ENCODE measurements around the gene ILRUN. TPM values are rescaled to one million over a fixed set of nuclear protein-coding genes. Genes with fewer than 3 reads are reported as not detected.
A peak's percentile ranks its signal among the peaks of the same experiment; 100 is the strongest.
"Not testable (repeated sequence)": the region's sequence is repeated elsewhere in the genome, so short reads cannot be mapped to it uniquely, and the experiment has no call there.

The ILRUN gene
- total RNA-seq, 2 experiments from 2014 or later = 45.3 to 51.8 TPM

DNA sequence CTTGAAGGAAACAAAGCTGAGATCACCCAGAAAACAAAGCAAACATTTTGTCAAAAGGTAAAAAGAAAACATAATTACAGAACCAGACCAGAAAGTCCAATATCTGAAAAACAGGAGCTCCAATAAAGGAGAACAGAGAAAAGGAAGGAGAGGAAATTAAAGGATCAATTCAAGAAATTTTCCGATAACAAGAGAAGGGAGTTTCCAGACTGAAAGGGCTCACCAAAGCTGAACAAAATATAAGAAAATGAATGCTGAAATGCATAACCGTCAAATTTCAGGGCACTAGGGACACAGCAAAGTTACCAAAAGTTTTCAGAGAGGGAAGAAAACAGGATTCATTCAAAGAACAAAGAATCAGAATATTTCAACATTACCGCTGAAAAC lies 23.9 kb downstream of the ILRUN start:
- peaks cover 58% of the 10 kb centered on the region for H3K4me1 Mint-ChIP-seq (ENCODE audit: low read depth)
- CTCF ChIA-PET = interaction anchor here (0.7 to 4.0 kb wide), 7 partner anchors 10 to 213 kb away, joined by 3 to 17 read pairs (median 4); partner anchors contain the start of gene ILRUN
- H3K27ac Mint-ChIP-seq = peak overlapping the region; percentile 94

DNA sequence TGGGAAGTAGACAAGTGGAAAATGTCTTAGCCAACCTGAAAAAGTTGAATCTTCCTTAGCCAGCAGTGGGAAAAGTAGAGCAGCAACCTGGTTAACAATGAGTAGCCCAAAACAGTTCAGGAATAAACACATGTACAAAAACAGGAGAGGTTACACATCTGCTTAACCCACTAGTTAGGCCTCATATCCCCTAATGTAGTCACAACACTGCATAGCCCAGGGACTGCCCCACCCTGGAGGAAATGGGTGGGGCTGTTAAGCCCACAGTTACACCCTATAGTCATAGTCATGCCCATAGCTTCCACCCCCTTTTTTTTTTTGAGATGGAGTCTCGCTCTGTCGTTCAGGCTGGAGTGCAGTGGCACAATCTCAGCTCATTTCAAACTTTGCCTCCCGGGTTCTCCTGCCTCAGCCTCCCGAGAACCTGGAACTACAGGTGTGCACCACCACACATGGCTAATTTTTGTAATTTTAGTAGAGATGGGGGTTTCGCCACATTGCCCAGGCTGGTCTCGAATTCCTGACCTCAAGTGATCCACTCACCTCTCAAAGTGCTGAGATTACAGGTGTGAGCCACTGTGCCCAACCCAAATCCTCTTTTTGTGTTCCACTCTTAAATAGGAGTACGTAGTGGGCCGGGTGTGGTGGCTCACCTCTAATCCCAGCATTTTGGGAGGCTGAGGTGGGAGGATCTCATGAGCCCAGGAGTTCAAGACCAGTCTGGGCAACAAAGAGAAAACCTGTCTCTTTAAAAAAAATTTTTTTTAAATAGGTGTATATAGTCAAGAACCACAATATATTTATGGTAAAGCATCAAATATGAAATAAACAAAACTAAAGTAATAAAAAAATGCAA lies 24.5 kb downstream of the ILRUN start:
- intact Hi-C loops (cut with micrococcal nuclease) = no loop called here
- DNase-seq = peak; percentile 87
- H3K36me3 Mint-ChIP-seq (ENCODE audit: low read depth) = peaks cover 11% of the 10 kb centered on the region
- TF ChIP-seq, protein P1, sequence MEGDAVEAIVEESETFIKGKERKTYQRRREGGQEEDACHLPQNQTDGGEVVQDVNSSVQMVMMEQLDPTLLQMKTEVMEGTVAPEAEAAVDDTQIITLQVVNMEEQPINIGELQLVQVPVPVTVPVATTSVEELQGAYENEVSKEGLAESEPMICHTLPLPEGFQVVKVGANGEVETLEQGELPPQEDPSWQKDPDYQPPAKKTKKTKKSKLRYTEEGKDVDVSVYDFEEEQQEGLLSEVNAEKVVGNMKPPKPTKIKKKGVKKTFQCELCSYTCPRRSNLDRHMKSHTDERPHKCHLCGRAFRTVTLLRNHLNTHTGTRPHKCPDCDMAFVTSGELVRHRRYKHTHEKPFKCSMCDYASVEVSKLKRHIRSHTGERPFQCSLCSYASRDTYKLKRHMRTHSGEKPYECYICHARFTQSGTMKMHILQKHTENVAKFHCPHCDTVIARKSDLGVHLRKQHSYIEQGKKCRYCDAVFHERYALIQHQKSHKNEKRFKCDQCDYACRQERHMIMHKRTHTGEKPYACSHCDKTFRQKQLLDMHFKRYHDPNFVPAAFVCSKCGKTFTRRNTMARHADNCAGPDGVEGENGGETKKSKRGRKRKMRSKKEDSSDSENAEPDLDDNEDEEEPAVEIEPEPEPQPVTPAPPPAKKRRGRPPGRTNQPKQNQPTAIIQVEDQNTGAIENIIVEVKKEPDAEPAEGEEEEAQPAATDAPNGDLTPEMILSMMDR (IDR thresholded peaks at IDR 0.05) = no peak
- peak overlapping the region; percentile 55 for H3K4me3 Mint-ChIP-seq
- peak; percentile 99 for ATAC-seq
- no peaks in the 10 kb centered on the region for H3K9me3 Mint-ChIP-seq
- ChIA-PET POLR2A (interaction anchor here (0.8 to 3.3 kb wide), 4 partner anchors 14 to 120 kb away, joined by 3 to 17 read pairs (median 8); partner anchors contain the start of genes BLTP3A and ILRUN), CTCF (interaction anchor here (0.7 to 4.0 kb wide), 7 partner anchors 11 to 213 kb away, joined by 3 to 17 read pairs (median 4); partner anchors contain the start of gene ILRUN)
- H3K27me3 Mint-ChIP-seq = no peaks in the 10 kb centered on the region
- H3K27ac Mint-ChIP-seq = peak overlapping the region; percentile 94
- H3K4me1 Mint-ChIP-seq (ENCODE audit: low read depth) = peaks cover 60% of the 10 kb centered on the region

More for the DNA sequence above, 23.9 kb downstream of the ILRUN start:
- ATAC-seq = no peak
- TF ChIP-seq, protein P1 (IDR thresholded peaks at IDR 0.05) = no peak
- H3K4me3 Mint-ChIP-seq = peak overlapping the region; percentile 55
- no peak for DNase-seq
- POLR2A ChIA-PET = interaction anchor here (0.8 to 3.3 kb wide), 4 partner anchors 13 to 120 kb away, joined by 3 to 17 read pairs (median 8); partner anchors contain the start of genes BLTP3A and ILRUN
- H3K27me3 Mint-ChIP-seq = no peaks in the 10 kb centered on the region
- no peaks in the 10 kb centered on the region for H3K9me3 Mint-ChIP-seq
- intact Hi-C loops (cut with micrococcal nuclease) = no loop called here
- peaks cover 11% of the 10 kb centered on the region for H3K36me3 Mint-ChIP-seq (ENCODE audit: low read depth)

DNA sequence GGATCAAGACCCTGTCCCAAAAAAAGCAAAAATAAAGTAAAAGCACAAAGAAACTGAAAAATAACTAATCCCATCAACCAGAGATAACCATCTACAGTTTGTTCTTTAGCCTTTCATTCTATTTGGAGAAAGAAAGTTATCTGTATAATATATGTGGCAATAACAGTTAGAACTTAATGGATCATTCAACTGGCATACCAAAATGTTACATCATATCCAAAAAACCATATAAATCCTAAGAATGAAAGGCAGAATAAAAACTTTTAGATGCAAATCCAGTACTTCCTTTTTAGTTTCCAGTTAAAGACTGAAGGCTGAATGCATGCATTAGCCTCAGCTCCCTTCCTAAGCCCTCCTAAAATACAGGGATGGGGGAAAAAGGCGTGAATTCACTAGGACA lies 25.2 kb downstream of the ILRUN start:
- Mint-ChIP-seq H3K27ac (peak overlapping the region; percentile 94), H3K27me3 (no peaks in the 10 kb centered on the region), H3K4me3 (peak overlapping the region; percentile 52), H3K9me3 (no peaks in the 10 kb centered on the region), H3K4me1 (ENCODE audit: low read depth) (peaks cover 64% of the 10 kb centered on the region), H3K36me3 (ENCODE audit: low read depth) (peaks cover 11% of the 10 kb centered on the region)
- ATAC-seq (no peak), DNase-seq (no peak)
- CTCF ChIA-PET = interaction anchor here (1.5 to 4.0 kb wide), 2 partner anchors 12 to 13 kb away, joined by 4 to 17 read pairs; no protein-coding TSS in a partner anchor
- intact Hi-C loops (cut with micrococcal nuclease) = no loop called here
- TF ChIP-seq, protein P1 (IDR thresholded peaks at IDR 0.05) = no peak
- POLR2A ChIA-PET = interaction anchor here (0.6 to 2.6 kb wide), 2 partner anchors 14 to 73 kb away, joined by 3 to 17 read pairs; no protein-coding TSS in a partner anchor

DNA sequence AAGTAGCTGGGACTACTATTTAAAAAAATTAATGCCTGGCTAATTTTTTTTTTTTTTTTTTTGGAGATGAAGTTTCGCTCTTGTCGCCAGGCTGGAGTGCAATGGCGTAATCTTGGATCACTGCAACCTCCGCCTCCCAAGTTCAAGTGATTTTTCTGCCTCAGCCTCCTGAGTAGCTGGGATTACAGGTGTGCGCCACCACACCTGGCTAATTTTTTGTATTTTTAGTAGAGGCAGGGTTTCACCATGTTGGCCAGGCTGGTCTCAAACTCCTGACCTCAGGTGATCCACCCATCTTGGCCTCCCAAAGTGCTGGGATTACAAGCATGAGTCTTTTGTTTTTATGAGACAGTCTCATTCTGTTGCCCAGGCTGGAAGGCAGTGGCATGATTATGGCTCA lies 27.8 kb downstream of the ILRUN start:
- Mint-ChIP-seq H3K4me1 (ENCODE audit: low read depth) (peaks cover 63% of the 10 kb centered on the region), H3K36me3 (ENCODE audit: low read depth) (peaks cover 17% of the 10 kb centered on the region)
- H3K9me3 Mint-ChIP-seq; intact Hi-C loops (cut with micrococcal nuclease); DNase-seq; CTCF ChIA-PET; ATAC-seq; H3K4me3 Mint-ChIP-seq; H3K27me3 Mint-ChIP-seq; H3K27ac Mint-ChIP-seq; POLR2A ChIA-PET: not testable (repeated sequence)

DNA sequence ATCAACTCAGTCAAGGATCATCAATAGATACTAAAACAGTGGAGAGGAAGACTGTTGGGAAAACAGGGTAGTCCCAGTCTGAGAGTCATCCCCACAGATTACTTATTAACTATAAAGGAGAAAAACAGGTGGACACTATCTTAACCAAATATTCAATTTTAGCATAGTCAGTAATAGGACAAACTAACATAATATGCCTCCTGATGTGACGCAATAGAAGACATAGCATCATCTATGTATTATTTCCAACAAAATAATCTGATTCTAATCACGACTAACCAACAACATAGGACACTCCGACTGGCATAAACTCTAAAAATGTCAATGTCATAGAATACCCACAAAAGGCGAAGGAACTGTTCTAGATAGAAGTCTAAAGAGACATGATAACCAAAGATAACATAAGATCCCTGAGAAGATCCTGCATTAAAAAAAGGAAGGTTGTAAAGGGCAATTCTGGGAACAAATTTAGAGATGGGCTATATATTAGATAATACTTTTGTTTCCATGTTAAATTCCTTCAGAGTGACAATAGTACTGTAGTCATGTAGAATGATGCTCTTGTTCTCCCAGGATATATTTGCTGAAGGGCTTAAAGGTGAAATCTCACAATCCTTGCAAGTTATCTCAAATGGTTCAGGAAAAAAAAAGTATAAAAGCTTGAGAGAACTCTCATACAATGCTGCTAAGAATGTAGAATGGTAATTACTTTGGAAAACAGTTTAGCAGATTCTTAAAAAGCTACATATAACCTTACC lies 28.9 kb downstream of the ILRUN start:
- peaks cover 57% of the 10 kb centered on the region for H3K4me1 Mint-ChIP-seq (ENCODE audit: low read depth)
- H3K27me3 Mint-ChIP-seq = no peaks in the 10 kb centered on the region
- no peak overlapping the region for H3K27ac Mint-ChIP-seq
- POLR2A ChIA-PET = no interaction called here
- CTCF ChIA-PET = no interaction called here
- TF ChIP-seq, protein P1 (IDR thresholded peaks at IDR 0.05) = no peak
- DNase-seq (no peak), ATAC-seq (no peak)
- H3K36me3 Mint-ChIP-seq (ENCODE audit: low read depth) = peaks cover 18% of the 10 kb centered on the region
- no peak overlapping the region for H3K4me3 Mint-ChIP-seq
- intact Hi-C loops (cut with micrococcal nuclease) = no loop called here
- peaks cover 3% of the 10 kb centered on the region for H3K9me3 Mint-ChIP-seq
